Measurements from ENCODE around the gene TMPRSS11D. TPM values are rescaled to one million over a fixed set of nuclear protein-coding genes. Genes with fewer than 3 reads are reported as not detected.

TMPRSS11D gene
- total and polyA plus RNA-seq, 9 donors, result not detected

- DNase-seq, result no peak
- intact Hi-C loops (cut with DNase I), result no loop called here
- Histone ChIP-seq H3K4me1 (ENCODE audit: insufficient read depth) (no peaks in the 10 kb centered on the region), H3K27ac (no peak overlapping the region), H3K9me3 (no peaks in the 10 kb centered on the region), H3K4me3 (no peak overlapping the region), H3K27me3 (no peaks in the 10 kb centered on the region), H3K36me3 (no peaks in the 10 kb centered on the region)
- WGBS, 3 donors, result 14 to 35% (median 33%) methylated on average over 1 of the region's 1 CpG
- TF ChIP-seq, protein P1, sequence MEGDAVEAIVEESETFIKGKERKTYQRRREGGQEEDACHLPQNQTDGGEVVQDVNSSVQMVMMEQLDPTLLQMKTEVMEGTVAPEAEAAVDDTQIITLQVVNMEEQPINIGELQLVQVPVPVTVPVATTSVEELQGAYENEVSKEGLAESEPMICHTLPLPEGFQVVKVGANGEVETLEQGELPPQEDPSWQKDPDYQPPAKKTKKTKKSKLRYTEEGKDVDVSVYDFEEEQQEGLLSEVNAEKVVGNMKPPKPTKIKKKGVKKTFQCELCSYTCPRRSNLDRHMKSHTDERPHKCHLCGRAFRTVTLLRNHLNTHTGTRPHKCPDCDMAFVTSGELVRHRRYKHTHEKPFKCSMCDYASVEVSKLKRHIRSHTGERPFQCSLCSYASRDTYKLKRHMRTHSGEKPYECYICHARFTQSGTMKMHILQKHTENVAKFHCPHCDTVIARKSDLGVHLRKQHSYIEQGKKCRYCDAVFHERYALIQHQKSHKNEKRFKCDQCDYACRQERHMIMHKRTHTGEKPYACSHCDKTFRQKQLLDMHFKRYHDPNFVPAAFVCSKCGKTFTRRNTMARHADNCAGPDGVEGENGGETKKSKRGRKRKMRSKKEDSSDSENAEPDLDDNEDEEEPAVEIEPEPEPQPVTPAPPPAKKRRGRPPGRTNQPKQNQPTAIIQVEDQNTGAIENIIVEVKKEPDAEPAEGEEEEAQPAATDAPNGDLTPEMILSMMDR (IDR thresholded peaks at IDR 0.05), result no peak
- no peak for TF ChIP-seq EP300 (IDR thresholded peaks at IDR 0.05)
- TF ChIP-seq POLR2A (IDR thresholded peaks at IDR 0.05), result no peak
Observed at GRCh38 chr4:67910585-67910905, 26.7 kb upstream of the TMPRSS11D start.

DNA sequence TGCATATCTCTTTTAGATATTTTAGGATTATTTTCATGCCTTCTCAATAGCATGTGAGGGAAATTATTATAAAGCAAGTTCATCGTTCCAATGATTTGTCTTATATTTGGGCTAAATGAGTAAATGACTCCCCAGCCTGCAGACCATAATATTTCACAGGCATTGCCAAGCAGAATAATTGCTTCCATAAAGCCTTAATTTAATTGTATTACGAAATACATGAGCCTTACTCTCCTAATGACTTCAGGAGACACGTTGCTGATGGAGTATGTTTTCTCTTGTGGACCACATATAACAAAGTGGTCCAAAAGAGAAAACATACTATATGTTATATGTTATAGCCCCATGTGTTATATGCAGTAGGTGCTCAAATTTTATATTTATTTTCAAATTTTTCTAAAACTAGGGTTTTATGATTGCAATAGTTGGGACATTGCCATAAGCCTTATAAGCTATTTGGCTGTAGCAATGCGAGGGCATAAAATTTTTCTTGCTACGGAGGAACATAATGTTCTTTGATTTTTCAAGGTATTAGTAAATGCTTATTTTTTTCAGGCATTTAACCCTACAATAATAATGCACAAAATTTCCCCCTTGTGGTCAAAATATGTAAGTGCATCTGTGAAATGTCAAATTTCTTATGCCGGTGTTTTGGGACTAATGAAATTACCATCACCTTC lies 26.2 kb upstream of the TMPRSS11D start:
- no peaks in the 10 kb centered on the region for H3K27me3 ChIP-seq
- intact Hi-C loops (cut with DNase I), result no loop called here
- 34 to 68% (median 46%) methylated on average over 6 of the region's 6 CpGs for WGBS, 3 donors

GRCh38 chr4:67907650-67908049 lies 23.8 kb upstream of the TMPRSS11D start:
- H3K9me3 ChIP-seq, result no peaks in the 10 kb centered on the region
- H3K36me3 ChIP-seq, result no peaks in the 10 kb centered on the region
- whole genome bisulfite sequencing, 3 donors, result 94 to 95% (median 94%) methylated on average over 4 of the region's 4 CpGs
- H3K27ac ChIP-seq, result no peak overlapping the region
- TF ChIP-seq EP300 (IDR thresholded peaks at IDR 0.05), result no peak
- TF ChIP-seq POLR2A (IDR thresholded peaks at IDR 0.05), result no peak
- TF ChIP-seq, protein P1 (IDR thresholded peaks at IDR 0.05), result no peak
- no peak overlapping the region for H3K4me3 ChIP-seq
- no peaks in the 10 kb centered on the region for H3K4me1 ChIP-seq (ENCODE audit: insufficient read depth)
- H3K27me3 ChIP-seq, result no peaks in the 10 kb centered on the region
- no peak for DNase-seq
- intact Hi-C loops (cut with DNase I), result no loop called here

More for the DNA sequence above, 26.2 kb upstream of the TMPRSS11D start:
- no peak for DNase-seq
- Histone ChIP-seq H3K9me3 (no peaks in the 10 kb centered on the region), H3K27ac (no peak overlapping the region), H3K4me1 (ENCODE audit: insufficient read depth) (no peaks in the 10 kb centered on the region), H3K4me3 (no peak overlapping the region), H3K36me3 (no peaks in the 10 kb centered on the region)
- no peak for TF ChIP-seq POLR2A (IDR thresholded peaks at IDR 0.05)

DNA sequence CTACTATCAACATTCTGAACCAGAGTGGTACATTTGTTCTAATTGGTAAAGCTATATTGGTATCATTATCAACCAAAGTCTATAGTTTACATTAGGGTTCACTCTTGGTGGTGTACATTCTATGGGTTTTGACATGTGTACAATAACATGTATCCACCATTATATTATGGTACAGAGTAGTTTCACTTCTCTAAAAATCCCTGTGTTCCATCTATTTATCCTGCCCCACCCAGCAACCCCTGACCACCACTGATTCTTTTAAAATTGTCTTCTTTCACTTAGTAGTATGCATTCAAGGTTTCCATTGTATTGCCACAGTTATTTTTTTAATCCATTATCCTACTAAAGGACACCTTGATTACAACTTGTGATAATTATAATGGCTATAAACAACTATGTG lies 15.3 kb upstream of the TMPRSS11D start:
- no peak for DNase-seq
- Histone ChIP-seq H3K36me3 (no peaks in the 10 kb centered on the region), H3K27me3 (no peaks in the 10 kb centered on the region), H3K9me3 (no peaks in the 10 kb centered on the region), H3K4me3 (no peak overlapping the region), H3K27ac (no peak overlapping the region), H3K4me1 (ENCODE audit: insufficient read depth) (no peaks in the 10 kb centered on the region)
- intact Hi-C loops (cut with DNase I), result no loop called here
- TF ChIP-seq POLR2A (IDR thresholded peaks at IDR 0.05) (no peak), EP300 (IDR thresholded peaks at IDR 0.05) (no peak)
- TF ChIP-seq, protein P1 (IDR thresholded peaks at IDR 0.05), result no peak

DNA sequence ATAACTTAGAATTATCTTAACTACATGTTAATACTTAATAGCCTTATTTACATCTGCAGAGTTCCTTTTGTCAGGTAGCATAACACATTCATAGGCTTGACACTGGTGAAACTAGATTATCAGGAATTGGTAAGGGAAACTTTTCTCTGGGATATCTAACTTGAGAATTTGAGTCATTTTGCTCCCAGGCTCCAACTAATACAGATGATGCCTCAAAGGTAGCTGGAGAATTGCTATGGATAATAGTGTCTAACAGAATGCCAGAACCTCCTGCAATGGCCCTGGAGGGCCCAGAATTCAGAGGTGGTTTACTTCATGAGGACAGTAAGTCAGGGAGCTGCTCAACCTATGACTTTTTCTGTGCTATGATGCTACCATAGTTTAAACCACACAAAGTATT lies 13.9 kb upstream of the TMPRSS11D start:
- Histone ChIP-seq H3K4me1 (ENCODE audit: insufficient read depth) (no peaks in the 10 kb centered on the region), H3K36me3 (no peaks in the 10 kb centered on the region), H3K4me3 (no peak overlapping the region), H3K27ac (no peak overlapping the region), H3K27me3 (no peaks in the 10 kb centered on the region), H3K9me3 (no peaks in the 10 kb centered on the region)
- intact Hi-C loops (cut with DNase I), result no loop called here
- DNase-seq, result no peak
- TF ChIP-seq, protein P1 (IDR thresholded peaks at IDR 0.05), result no peak
- TF ChIP-seq EP300 (IDR thresholded peaks at IDR 0.05) (no peak), POLR2A (IDR thresholded peaks at IDR 0.05) (no peak)

Data from ovary (tissue), 9 donors.